ENCODE results near the gene ZNF705A. TPM values are rescaled to one million over a fixed set of nuclear protein-coding genes. Genes with fewer than 3 reads are reported as not detected.

Gene ZNF705A
- total and polyA plus RNA-seq, 10 of the 15 experiments (the other 5 are each of a cell fraction or from before 2014, with no cell fraction given), result 0.04 TPM; not detected in 9

- Histone ChIP-seq H3K27me3 (replicated peaks in 1 of 2; ENCODE audit: control insufficient read depth in 2 of 2, insufficient read depth in 2 of 2, low read length in 1 of 2) (no peaks in the 10 kb centered on the region), H3K4me1 (ENCODE audit: control insufficient read depth, insufficient read depth, low read length) (peaks cover 4% of the 10 kb centered on the region), H3K27ac (ENCODE audit: control insufficient read depth, insufficient read depth) (peak overlapping the region; percentile 52), H2AFZ (ENCODE audit: control insufficient read depth, low read depth, low read length) (no peak overlapping the region), H3K36me3 (ENCODE audit: control insufficient read depth in 2 of 2, insufficient read depth in 2 of 2, low read length in 1 of 2) (no peaks in the 10 kb centered on the region), H3K9me3 (replicated peaks; ENCODE audit: control insufficient read depth, insufficient read depth, low read length) (no peaks in the 10 kb centered on the region), H3K79me2 (ENCODE audit: control insufficient read depth, insufficient read depth, low read length) (peaks cover 1% of the 10 kb centered on the region; the same call in 1 of the 2 replicates), H4K20me1 (ENCODE audit: control insufficient read depth, insufficient read depth) (no peaks in the 10 kb centered on the region), H3K4me2 (ENCODE audit: control insufficient read depth, insufficient read depth) (peak overlapping the region; percentile 69), H3K9ac (ENCODE audit: control insufficient read depth, insufficient read depth, low read length) (peak overlapping the region; percentile 53; the same call in 1 of the 2 replicates), H3K4me3 (peak overlapping the region; percentile 66; the same call in 1 of the 2 replicates)
- intact Hi-C loops (cut with micrococcal nuclease; ENCODE audit: unreplicated experiment) (no loop called here), in situ Hi-C loops (cut with MboI) (no loop called here)
- BruUV-seq (replicated peaks), result no TSS peak
- WGBS (ENCODE audit: insufficient coverage, insufficient replicate concordance, low lambda C conversion rate, missing lambda C conversion rate), result 70% methylated on average over 8 of the region's 8 CpGs
- FAIRE-seq, result no peak
- ChIA-PET RAD21 (ENCODE audit: unreplicated experiment) (interaction anchor here (0.7 to 1.0 kb wide), 2 partner anchors 117 to 686 kb away, joined by 3 to 4 read pairs; no protein-coding TSS in a partner anchor), SMC1A (ENCODE audit: uncharacterized antibody, unreplicated experiment) (interaction anchor here (1.1 kb wide), 1 partner anchor 142 kb away, joined by 3 read pairs; no protein-coding TSS in a partner anchor), POLR2A (interaction anchor here (0.6 kb wide), 4 partner anchors 169 to 360 kb away, joined by 4 to 8 read pairs (median 5); no protein-coding TSS in a partner anchor), CTCF (interaction anchor here (0.7 to 2.8 kb wide), 4 partner anchors 11 to 213 kb away, joined by 4 to 12 read pairs (median 5); no protein-coding TSS in a partner anchor)
- TF ChIP-seq CTCF (IDR thresholded peaks at IDR 0.05 in 2 of 3, conservative IDR thresholded peaks at IDR 0.05 in 1 of 3; ENCODE audit: control insufficient read depth in 2 of 3, extremely low read depth in 1 of 3, insufficient read depth in 1 of 3, low read depth in 3 of 3, low read length in 3 of 3) (no peak), ATF2 (IDR thresholded peaks at IDR 0.05; ENCODE audit: low read length) (no peak), NRF1 (conservative IDR thresholded peaks at IDR 0.05; ENCODE audit: low read depth, low read length) (no peak), PAX8 (IDR thresholded peaks at IDR 0.05) (no peak), REST (IDR thresholded peaks at IDR 0.05; ENCODE audit: low read depth, low read length) (no peak)
- no peak for ATAC-seq
- DNase-seq (ENCODE audit: low read depth, low spot score), result no peak
Measured at GRCh38 chr12:8226355-8226754, 69.5 kb downstream of the ZNF705A start.

All from GM12878 (cell line).